ENCODE data around the gene SHROOM1. TPM values are rescaled to one million over a fixed set of nuclear protein-coding genes. Genes with fewer than 3 reads are reported as not detected.

The SHROOM1 gene
- total RNA-seq, 4 donors from 2014 or later, result 7.0 to 17.0 (median 9.1) TPM

- TF ChIP-seq, protein P1, sequence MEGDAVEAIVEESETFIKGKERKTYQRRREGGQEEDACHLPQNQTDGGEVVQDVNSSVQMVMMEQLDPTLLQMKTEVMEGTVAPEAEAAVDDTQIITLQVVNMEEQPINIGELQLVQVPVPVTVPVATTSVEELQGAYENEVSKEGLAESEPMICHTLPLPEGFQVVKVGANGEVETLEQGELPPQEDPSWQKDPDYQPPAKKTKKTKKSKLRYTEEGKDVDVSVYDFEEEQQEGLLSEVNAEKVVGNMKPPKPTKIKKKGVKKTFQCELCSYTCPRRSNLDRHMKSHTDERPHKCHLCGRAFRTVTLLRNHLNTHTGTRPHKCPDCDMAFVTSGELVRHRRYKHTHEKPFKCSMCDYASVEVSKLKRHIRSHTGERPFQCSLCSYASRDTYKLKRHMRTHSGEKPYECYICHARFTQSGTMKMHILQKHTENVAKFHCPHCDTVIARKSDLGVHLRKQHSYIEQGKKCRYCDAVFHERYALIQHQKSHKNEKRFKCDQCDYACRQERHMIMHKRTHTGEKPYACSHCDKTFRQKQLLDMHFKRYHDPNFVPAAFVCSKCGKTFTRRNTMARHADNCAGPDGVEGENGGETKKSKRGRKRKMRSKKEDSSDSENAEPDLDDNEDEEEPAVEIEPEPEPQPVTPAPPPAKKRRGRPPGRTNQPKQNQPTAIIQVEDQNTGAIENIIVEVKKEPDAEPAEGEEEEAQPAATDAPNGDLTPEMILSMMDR (IDR thresholded peaks at IDR 0.05), result no peak
- DNase-seq (ENCODE audit: low spot score) (no peak), ATAC-seq (ENCODE audit: low FRiP score) (no peak)
Measured at GRCh38 chr5:132825033-132825833, 5.2 kb downstream of the SHROOM1 start.

- ATAC-seq (ENCODE audit: low FRiP score) (no peak), DNase-seq (ENCODE audit: low spot score) (no peak)
- TF ChIP-seq, protein P1 (IDR thresholded peaks at IDR 0.05), result no peak
Measured at GRCh38 chr5:132824426-132824825, 6.0 kb downstream of the SHROOM1 start.

DNA sequence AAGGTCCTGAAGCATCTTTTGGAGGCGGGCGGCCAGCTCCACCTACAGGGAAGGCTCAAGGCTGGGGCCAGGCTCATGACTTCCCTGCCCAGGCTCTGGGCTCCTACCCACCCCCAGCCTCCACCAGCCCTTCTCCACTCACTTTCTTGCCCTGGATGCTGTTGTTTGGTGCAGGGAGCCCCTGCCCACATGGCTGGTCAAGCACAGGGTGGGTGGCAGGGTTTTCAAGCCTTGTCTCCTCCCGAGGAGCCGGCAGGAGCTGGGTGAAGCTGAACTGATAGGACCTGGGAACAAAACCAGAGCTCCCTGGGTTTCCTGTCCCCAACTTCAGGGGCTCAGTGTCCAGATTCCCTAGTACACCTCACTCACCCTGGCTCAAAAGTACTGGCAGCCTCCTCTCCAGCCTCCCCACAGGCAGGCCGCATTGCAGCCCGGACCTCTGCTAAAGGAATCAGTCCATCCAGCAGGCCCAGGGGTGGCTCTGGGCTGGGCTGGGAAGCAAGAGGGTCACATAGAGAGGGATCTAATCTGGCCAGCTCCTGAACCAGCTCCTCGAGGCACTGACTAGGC, 6.9 kb downstream of the SHROOM1 start:
- ATAC-seq (ENCODE audit: low FRiP score), result peak; percentile 21
- DNase-seq (ENCODE audit: low spot score), result no peak
- TF ChIP-seq, protein P1 (IDR thresholded peaks at IDR 0.05), result no peak

DNA sequence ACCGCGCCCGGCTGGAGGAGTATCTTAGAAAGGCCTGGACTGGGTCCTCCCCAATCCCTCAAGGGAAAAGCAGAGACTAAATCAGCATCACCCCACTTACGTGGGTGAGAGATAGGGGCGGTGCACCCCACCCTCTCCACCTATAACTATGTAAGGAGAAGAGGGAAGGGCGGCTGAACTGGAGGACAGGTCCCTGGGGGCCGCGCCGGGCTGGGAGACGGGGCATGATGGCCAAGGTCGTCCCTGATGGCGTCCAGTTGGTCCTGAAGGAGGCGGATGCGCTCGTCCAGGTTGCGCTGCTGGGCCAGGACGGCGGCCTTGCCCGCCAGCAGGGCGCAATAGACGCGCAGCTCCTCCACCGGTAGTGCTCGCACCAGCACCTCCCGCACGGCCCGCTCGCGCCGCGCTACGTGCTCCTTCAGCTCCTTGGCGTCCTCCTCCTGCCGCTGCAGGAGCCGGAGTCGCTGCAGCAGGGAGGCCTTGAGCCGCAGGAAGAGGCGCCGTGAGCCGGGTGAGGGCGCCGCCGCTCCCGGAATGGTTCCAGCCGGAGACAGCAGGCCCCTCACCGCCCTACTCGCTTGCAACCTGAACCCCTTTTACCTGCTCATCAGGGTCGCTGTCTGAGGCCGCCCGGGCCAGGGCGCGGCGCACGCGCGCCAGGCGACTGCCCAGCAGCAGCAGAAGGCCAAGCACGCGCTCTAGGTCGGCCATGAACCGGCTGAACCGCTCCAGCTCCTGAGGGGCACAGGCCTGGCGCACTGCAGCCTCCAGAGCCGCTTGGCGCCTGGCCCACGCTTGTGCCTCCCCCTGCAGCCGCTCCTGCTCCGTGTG, 7.6 kb downstream of the SHROOM1 start:
- DNase-seq (ENCODE audit: low spot score) (no peak), ATAC-seq (ENCODE audit: low FRiP score) (peak; percentile 38)
- TF ChIP-seq, protein P1 (IDR thresholded peaks at IDR 0.05), result no peak

GRCh38 chr5:132821791-132822190, 8.7 kb downstream of the SHROOM1 start:
- no peak for ATAC-seq (ENCODE audit: low FRiP score)
- TF ChIP-seq, protein P1 (IDR thresholded peaks at IDR 0.05), result no peak
- no peak for DNase-seq (ENCODE audit: low spot score)

GRCh38 chr5:132821350-132821749, 9.1 kb downstream of the SHROOM1 start:
- no peak for ATAC-seq (ENCODE audit: low FRiP score)

More at GRCh38 chr5:132821350-132821749, 9.1 kb downstream of the SHROOM1 start:
- DNase-seq (ENCODE audit: low spot score), result no peak
- TF ChIP-seq, protein P1 (IDR thresholded peaks at IDR 0.05), result no peak
